Measurements from ENCODE around the gene TSEN2. TPM values are rescaled to one million over a fixed set of nuclear protein-coding genes. Genes with fewer than 3 reads are reported as not detected.

Gene TSEN2
- polyA plus RNA-seq, 1 donor (not counting 4 experiments of a cell fraction or from before 2014, with no cell fraction given), result 23.8 TPM

DNA sequence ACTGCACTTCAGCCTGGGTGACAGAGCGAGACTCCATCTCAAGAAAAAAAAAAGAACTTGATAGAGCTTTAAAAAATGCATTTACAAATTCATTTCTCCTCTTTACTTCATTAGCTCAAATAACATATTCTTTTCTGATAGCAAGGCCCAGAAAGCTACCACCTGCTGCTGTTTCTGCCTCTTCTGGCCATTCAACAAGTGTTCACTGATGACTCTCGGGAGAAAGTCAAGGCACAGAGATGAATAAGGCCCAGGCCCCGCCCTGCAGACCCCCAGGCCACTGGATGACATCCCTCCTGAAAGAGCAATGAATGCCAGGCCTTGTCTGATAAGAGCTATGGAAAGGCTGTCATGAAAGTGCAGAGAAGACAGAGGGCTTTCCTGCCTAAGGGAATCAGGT, 13.6 kb upstream of the TSEN2 start:
- H3K27ac ChIP-seq (ENCODE audit: control insufficient read depth, insufficient read depth, low read length), result no peak overlapping the region
- no peaks in the 10 kb centered on the region for H4K20me1 ChIP-seq (ENCODE audit: control insufficient read depth, extremely low read depth, insufficient read depth, low read length)
- DNase-seq (ENCODE audit: low read depth, low spot score), result no peak
- H3K9me3 ChIP-seq (ENCODE audit: control insufficient read depth, low read depth, low read length), result no peaks in the 10 kb centered on the region
- H3K4me1 ChIP-seq (ENCODE audit: control insufficient read depth, extremely low read depth, insufficient read depth, low read length), result peaks cover 5% of the 10 kb centered on the region
- no peaks in the 10 kb centered on the region for H3K36me3 ChIP-seq (ENCODE audit: control insufficient read depth in 2 of 2, extremely low read depth in 1 of 2, insufficient read depth in 2 of 2, low read length in 2 of 2)
- no peaks in the 10 kb centered on the region for H3K79me2 ChIP-seq (ENCODE audit: control insufficient read depth, insufficient read depth, low read length)
- H3K9me1 ChIP-seq (ENCODE audit: control insufficient read depth, extremely low read depth, insufficient read depth, low read length), result no peaks in the 10 kb centered on the region
- H3K4me2 ChIP-seq (ENCODE audit: control insufficient read depth, extremely low read depth, insufficient read depth, low read depth, low read length), result peak overlapping the region; percentile 8
- TF ChIP-seq EZH2 (IDR thresholded peaks at IDR 0.05; ENCODE audit: low read length), result no peak
- TF ChIP-seq, protein P1, sequence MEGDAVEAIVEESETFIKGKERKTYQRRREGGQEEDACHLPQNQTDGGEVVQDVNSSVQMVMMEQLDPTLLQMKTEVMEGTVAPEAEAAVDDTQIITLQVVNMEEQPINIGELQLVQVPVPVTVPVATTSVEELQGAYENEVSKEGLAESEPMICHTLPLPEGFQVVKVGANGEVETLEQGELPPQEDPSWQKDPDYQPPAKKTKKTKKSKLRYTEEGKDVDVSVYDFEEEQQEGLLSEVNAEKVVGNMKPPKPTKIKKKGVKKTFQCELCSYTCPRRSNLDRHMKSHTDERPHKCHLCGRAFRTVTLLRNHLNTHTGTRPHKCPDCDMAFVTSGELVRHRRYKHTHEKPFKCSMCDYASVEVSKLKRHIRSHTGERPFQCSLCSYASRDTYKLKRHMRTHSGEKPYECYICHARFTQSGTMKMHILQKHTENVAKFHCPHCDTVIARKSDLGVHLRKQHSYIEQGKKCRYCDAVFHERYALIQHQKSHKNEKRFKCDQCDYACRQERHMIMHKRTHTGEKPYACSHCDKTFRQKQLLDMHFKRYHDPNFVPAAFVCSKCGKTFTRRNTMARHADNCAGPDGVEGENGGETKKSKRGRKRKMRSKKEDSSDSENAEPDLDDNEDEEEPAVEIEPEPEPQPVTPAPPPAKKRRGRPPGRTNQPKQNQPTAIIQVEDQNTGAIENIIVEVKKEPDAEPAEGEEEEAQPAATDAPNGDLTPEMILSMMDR (optimal IDR thresholded peaks at IDR 0.05 in 1 of 3, IDR thresholded peaks at IDR 0.05 in 1 of 3, conservative IDR thresholded peaks at IDR 0.05 in 1 of 3; ENCODE audit: extremely low read depth in 1 of 3, insufficient read depth in 2 of 3, low read length in 3 of 3), result no peak
- no peak overlapping the region for H3K4me3 ChIP-seq (ENCODE audit: control insufficient read depth in 2 of 3, extremely low read depth in 1 of 3, insufficient read depth in 2 of 3, low read depth in 1 of 3, low read length in 3 of 3)
- FAIRE-seq, result no peak
- no peak overlapping the region for H3K9ac ChIP-seq (ENCODE audit: control insufficient read depth, extremely low read depth, insufficient read depth, low read length)
- dilution Hi-C loops (cut with MboI; ENCODE audit: extremely low pct_ligation_motif_present, low sequenced_read_pairs), result no loop called here
- H3K27me3 ChIP-seq (ENCODE audit: control insufficient read depth, extremely low read depth, insufficient read depth, low read length), result no peaks in the 10 kb centered on the region
- no peak overlapping the region for H2AFZ ChIP-seq (ENCODE audit: control insufficient read depth, low read length)

DNA sequence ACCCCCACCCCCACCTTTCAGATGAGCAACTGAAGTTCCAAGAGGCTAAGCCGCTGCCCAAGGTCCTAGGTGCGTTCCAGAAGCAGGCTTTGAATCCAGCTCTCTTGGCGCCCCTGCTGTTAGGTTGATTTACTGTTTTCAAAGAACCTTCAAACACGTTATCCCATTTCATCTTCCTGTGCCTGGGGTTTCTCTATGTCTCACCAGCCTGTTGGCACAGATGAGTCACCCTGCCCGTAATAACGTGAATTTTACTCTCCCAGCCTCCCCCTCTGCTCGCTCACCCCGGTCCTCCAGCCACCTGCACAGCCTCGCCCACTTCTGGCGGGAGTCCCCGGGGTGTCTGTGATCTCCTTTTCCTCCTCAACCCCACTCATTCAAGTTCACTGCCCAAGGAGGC, 13.0 kb upstream of the TSEN2 start:
- no peak overlapping the region for H3K9ac ChIP-seq (ENCODE audit: control insufficient read depth, extremely low read depth, insufficient read depth, low read length)
- H3K4me1 ChIP-seq (ENCODE audit: control insufficient read depth, extremely low read depth, insufficient read depth, low read length), result peaks cover 5% of the 10 kb centered on the region
- no peak overlapping the region for H3K4me3 ChIP-seq (ENCODE audit: control insufficient read depth in 2 of 3, extremely low read depth in 1 of 3, insufficient read depth in 2 of 3, low read depth in 1 of 3, low read length in 3 of 3)
- no peak for TF ChIP-seq EZH2 (IDR thresholded peaks at IDR 0.05; ENCODE audit: low read length)
- TF ChIP-seq, protein P1 (optimal IDR thresholded peaks at IDR 0.05 in 1 of 3, IDR thresholded peaks at IDR 0.05 in 1 of 3, conservative IDR thresholded peaks at IDR 0.05 in 1 of 3; ENCODE audit: extremely low read depth in 1 of 3, insufficient read depth in 2 of 3, low read length in 3 of 3), result peak; percentile 34 to 48 (median 46)
- no peaks in the 10 kb centered on the region for H3K27me3 ChIP-seq (ENCODE audit: control insufficient read depth, extremely low read depth, insufficient read depth, low read length)
- H3K4me2 ChIP-seq (ENCODE audit: control insufficient read depth, extremely low read depth, insufficient read depth, low read depth, low read length), result peak overlapping the region; percentile 8
- no peak overlapping the region for H3K27ac ChIP-seq (ENCODE audit: control insufficient read depth, insufficient read depth, low read length)
- H2AFZ ChIP-seq (ENCODE audit: control insufficient read depth, low read length), result no peak overlapping the region
- no peaks in the 10 kb centered on the region for H3K36me3 ChIP-seq (ENCODE audit: control insufficient read depth in 2 of 2, extremely low read depth in 1 of 2, insufficient read depth in 2 of 2, low read length in 2 of 2)
- no peaks in the 10 kb centered on the region for H3K9me3 ChIP-seq (ENCODE audit: control insufficient read depth, low read depth, low read length)
- H4K20me1 ChIP-seq (ENCODE audit: control insufficient read depth, extremely low read depth, insufficient read depth, low read length), result no peaks in the 10 kb centered on the region
- peak; percentile 38 for DNase-seq (ENCODE audit: low read depth, low spot score)
- dilution Hi-C loops (cut with MboI; ENCODE audit: extremely low pct_ligation_motif_present, low sequenced_read_pairs), result no loop called here
- no peaks in the 10 kb centered on the region for H3K9me1 ChIP-seq (ENCODE audit: control insufficient read depth, extremely low read depth, insufficient read depth, low read length)
- H3K79me2 ChIP-seq (ENCODE audit: control insufficient read depth, insufficient read depth, low read length), result no peaks in the 10 kb centered on the region
- FAIRE-seq, result peak; percentile 55

Data from keratinocyte (primary cell).